GM18858 (cell line): ENCODE data around the gene TMEM72.

Source experiments
- ATAC-seq: cut with Tn5 transposase; IDR thresholded peaks from one replicate; pipeline ENCODE4 v1.9.1; 2021; ENCODE audit not compliant: unreplicated experiment

Gene TMEM72

GRCh38 chr10:44933451-44934321 is 22.5 kb downstream of the TMEM72 start:
- no peak for ATAC-seq

GRCh38 chr10:44934416-44935200 is 23.5 kb downstream of the TMEM72 start:
- no peak for ATAC-seq

DNA sequence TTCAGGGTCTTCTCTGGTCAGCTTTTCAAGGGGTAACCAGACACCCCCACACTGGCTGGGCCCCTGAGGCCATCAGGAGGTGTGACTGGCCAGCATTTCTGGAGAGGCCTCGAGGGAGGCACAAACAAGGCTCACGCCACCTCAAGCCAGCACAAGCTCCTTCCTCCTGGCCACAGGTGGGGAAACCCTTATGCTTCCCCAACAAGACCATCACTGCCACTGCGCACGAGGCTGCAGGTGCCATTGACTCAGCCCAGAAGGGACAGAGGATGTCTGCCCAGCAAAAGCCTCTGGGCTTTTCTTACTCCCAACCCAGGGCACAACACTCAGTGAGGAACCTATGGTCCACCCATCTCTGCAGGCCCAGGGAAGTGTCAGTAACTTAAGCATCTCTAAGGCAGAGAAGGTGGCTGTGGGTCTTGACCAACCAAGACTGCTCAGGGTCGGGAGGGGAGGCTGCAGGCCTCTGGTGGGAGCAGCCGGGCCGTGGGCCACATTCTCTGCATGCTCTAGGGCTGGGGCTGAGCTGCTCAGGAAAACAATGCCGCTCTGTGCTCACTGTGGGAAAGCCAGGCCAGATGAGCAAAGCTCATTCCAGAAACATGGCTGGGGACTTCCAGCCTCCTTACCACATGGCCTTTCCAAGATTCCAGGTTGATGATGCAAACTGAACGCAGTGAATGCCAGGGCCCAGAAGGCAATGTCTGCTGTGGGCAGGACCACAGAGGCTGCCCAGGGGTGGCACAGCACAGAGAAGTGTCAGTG is 24.2 kb downstream of the TMEM72 start:
- ATAC-seq: no peak

DNA sequence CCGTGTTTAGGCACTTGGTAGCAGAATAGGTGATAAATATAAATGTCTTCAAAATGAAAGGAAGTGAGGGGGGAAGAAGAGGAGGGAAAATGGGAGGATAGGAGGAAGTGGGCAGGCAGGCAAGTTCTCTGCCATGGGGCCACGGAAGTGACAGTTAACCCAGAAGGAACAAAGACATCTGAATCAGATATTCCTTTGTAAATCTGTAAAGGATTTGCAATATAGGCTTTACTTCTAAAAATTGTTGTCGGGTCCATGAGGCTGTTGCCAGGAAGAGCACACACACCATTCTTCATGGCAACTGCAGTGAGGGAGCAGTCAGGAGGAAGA is 24.8 kb downstream of the TMEM72 start:
- no peak for ATAC-seq

DNA sequence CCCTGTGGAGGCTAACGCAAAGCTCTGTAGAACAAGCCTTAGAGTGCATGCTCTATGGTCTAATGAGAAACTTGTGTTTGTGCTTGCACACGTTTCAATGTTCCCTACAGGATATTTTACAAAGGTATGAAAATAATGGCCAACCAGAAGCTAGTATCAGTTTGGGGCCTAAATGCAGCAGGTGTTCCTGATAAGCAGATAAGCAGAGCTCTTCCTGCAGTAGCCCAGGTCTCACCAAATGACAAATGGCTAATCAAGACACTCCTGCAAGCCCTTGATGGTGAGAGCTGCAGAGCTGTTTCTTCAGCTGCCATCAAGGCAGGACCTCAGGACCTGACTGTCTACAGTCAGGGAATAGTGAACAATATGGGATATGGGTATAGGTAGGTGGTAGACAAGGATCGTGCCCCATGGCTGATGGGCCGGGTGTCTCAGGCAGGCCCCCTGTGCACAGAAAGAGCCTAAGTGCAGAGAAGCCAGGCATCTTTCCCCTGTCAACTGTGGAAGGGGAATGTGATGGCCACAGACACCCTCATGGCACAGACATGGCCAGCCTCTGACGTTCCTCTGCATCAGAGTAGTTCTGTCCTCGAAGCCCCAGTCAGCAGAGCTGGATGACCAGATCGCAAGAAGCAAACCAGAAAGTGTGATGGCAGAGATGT is 25.3 kb downstream of the TMEM72 start:
- ATAC-seq: no peak

- no peak for ATAC-seq
Measured at GRCh38 chr10:44937196-44938005, 26.3 kb downstream of the TMEM72 start.

GRCh38 chr10:44938956-44939355 is 27.8 kb downstream of the TMEM72 start:
- ATAC-seq: no peak

DNA sequence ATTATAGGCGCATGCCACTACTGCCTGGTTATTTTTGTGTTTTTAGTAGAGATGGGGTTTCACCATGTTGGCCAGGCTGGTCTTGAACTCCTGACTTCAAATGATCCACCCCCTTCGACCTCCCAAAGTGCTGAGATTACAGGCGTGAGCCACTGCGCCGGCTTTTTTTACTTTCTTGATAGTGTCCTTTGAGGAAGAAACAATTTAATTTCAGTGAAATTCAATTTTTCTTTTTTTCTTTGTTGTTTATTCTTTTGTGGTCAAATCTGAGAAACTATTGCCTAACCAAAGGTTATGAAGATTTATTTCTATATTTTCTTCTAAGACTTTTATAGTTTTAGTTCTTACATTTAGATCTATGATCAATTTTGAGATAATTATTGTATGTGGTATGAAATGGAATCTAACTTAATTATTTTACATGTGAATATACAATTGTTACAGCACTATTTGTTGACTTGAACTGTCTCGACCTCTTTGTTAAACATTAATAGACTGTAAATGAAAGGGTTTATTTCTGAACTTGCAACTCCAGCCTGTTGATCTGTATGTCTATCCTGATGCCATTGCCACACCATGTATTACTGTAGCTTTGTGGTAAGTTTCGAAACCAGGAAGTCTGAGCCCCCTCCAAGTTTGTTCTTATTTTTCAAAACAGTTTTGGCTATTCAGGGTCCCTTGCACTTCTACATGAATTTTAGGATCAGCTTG is 28.7 kb downstream of the TMEM72 start:
- ATAC-seq: no peak

GRCh38 chr10:44944354-44944753 is 33.2 kb downstream of the TMEM72 start:
- no peak for ATAC-seq

- peak; percentile 45 for ATAC-seq
Measured at GRCh38 chr10:44946205-44946604, 35.1 kb downstream of the TMEM72 start.

GRCh38 chr10:44947371-44948152 is 36.4 kb downstream of the TMEM72 start:
- ATAC-seq: peak; percentile 72

GRCh38 chr10:44948642-44949041 is 37.5 kb downstream of the TMEM72 start:
- no peak for ATAC-seq

DNA sequence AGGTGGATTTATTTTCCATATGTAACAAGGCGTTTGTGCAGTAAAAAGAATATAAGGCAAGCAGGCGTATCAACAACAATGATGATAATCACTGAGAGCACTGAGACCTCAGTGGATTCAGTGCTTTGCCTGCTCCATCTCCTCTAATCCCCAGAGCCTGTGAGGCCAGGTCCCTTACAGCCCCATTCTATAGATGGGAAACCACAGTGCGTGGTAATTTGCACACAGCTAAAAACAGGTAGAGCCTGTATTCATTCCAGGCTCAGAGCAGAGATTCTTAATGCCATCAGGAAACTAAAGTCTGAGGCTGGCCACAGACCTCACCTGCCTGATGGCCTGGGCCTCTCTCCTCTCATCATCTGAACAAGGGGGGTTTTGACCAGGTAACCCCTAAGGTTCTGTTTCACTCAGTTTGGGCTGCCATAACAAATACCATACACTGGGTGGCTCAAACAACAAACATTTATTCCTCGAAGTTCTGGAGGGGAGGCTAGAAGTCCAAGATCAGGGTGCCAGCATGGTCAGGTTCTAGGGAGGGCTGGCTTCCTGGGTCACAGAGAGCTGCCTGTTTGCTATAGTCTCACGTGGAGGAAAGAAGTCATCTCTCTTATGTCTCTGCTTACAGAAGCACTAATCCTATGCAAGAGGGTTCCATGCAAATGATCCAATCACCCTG is 38.1 kb downstream of the TMEM72 start:
- no peak for ATAC-seq

GRCh38 chr10:44949915-44950314 is 38.8 kb downstream of the TMEM72 start:
- ATAC-seq: no peak

DNA sequence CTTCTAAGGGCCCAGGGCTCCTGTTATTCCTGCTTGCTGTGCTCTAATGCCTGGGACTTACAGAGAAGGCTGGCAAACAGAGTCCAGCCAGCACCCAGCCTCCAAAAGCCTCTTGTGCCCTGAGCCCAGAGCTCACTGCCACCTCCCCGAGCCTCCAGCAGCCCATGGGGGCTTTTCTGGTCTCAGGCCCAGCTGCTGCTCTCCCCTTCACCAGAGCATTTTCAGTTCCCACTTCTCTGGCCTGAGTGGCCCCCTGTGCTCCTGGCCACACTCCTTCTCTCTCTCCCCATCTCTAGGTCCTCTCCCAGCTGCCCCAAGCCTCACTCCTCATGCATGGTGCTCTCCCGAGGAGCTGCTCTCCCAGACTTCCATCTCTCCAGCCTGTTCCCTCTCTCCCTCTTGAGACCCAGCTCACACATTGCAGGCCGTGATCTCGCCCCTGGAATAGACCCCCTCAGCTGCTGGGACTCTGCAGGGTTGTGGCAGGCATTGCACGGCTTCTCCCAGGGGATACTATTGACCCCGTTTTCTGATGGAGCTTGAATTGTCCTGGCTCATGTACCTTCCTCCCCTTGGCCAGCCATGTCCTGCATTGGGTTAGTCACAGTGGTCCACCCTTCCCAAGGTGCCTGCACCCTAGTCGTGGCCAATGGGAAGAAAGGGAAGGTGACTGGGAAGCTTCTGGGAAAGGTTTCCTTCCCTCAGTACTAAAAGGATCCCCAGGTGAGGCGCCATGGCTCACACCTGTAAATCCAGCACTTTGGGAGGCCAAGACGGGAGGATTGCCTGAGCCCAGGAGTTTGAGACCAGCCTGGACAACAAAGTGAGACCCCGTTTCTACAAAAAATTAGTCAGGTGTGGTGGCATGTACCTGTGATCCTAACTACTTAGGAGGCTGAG is 39.4 kb downstream of the TMEM72 start:
- no peak for ATAC-seq

DNA sequence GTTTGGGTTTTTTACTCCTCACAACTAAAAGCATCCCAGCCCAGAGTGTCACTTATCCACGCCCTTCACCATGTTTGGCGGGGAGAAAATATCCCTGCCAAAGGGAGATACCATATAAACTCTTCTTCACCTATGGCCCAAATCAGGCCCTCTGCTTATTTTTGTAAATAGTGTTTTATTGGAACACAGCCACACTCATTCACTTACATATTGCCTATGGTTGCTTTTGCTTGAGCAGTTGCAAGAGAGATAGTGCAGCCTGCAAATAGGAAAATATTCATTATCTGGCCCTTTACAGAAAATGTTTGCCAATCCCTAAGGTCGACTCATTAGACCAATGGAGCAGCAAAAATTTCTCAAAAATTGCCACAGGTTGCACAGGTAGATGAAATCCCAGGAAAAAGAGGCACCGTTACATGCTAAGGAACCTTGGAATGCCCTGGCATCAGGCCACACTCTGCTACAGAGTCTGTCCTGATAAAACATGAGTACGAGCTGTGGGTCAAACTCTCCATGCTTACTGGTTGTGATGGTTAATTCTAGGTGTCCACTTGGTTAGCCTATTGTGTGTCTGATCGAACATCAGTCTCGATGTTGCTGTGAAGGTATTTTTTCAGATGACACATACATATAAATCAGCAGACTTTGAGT is 40.6 kb downstream of the TMEM72 start:
- ATAC-seq: no peak

- no peak for ATAC-seq
Measured at GRCh38 chr10:44952779-44953231, 41.7 kb downstream of the TMEM72 start.
